Body of pancreas (tissue), 4 donors: ENCODE measurements around the gene G3BP2. TPM values are rescaled to one million over a fixed set of nuclear protein-coding genes. Genes with fewer than 3 reads are reported as not detected.

Source experiments
- ATAC-seq: fragments of 150-250 bp; one replicate; pipeline ENCODE4 v1.9.1; 2016
- DNase-seq, 4 donors: peaks; one replicate each; pipeline ENCODE4 v3.0.0-alpha.2; 2019
- H3K27ac ChIP-seq, 4 donors: fragments of 200-600 bp; sonication (generic); 1 replicate in 3 of 4; 2 replicates in 1 of 4; pipeline versions ENCODE4 v1.5.1 to v1.6.1; 2016 to 2019; ENCODE audit warnings: mild to moderate bottlenecking in 1 of 4, mixed read lengths in 1 of 4, moderate library complexity in 1 of 4
- H3K27me3 ChIP-seq, 2 donors: fragments of 200-600 bp; sonication (generic); one replicate each; pipeline ENCODE4 v1.6.0; 2016; ENCODE audit warnings: mild to moderate bottlenecking in 1 of 2
- H3K36me3 ChIP-seq, 2 donors: fragments of 200-600 bp; sonication (generic); replicated peaks in 1 of 2; 2 replicates each; pipeline ENCODE4 v1.5.1; 2016; ENCODE audit warnings: low read depth in 2 of 2; ENCODE audit not compliant: insufficient read depth in 1 of 2
- H3K4me1 ChIP-seq: fragments of 200-600 bp; sonication (generic); one replicate; pipeline ENCODE4 v1.6.0; 2016
- H3K4me3 ChIP-seq, 2 donors: fragments of 200-600 bp; sonication (generic); 1 replicate in 1 of 2; 2 replicates in 1 of 2; pipeline ENCODE4 v1.5.1; 2016 to 2019
- H3K9me3 ChIP-seq, 3 donors: fragments of 200-600 bp; sonication (generic); 1 replicate in 2 of 3; 2 replicates in 1 of 3; pipeline ENCODE4 v1.5.1; 2016
- POLR2A ChIP-seq, 3 donors: fragments of 450-650 bp; IDR thresholded peaks; one replicate each; pipeline ENCODE4 v1.6.1; 2016; ENCODE audit warnings: antibody characterized with exemption in 3 of 3, mild to moderate bottlenecking in 2 of 3
- WGBS, 2 donors: methylation state at CpG; one replicate each; pipeline ENCODE4 v1.1.5; 2017; 5-methylcytosine and 5-hydroxymethylcytosine counted together
- intact Hi-C: fragments of 100-400 bp; cut with DNase I; formaldehyde crosslinking; loops from one replicate; pipeline ENCODE4 v1.15.1; 2023
- total RNA-seq, 2 donors: library from RNA; depleted of rRNA; stranded (reverse); fragments of >200 nt; gene quantifications; one replicate each; pipeline ENCODE4 v1.1.0, GENCODE V29; 2016
- TF ChIP-seq, protein P1 (sequence below), 7 experiments: fragments of 450-650 bp in 4 of 7; fragments of 200-600 bp in 3 of 7; sonication (generic) in 3 of 7; IDR thresholded peaks; one replicate each; pipeline ENCODE4 v1.5.1; 2016 to 2019; ENCODE audit warnings: antibody characterized with exemption in 7 of 7

Gene G3BP2
- total RNA-seq, 2 donors from 2014 or later = 29.7 to 65.6 TPM

DNA sequence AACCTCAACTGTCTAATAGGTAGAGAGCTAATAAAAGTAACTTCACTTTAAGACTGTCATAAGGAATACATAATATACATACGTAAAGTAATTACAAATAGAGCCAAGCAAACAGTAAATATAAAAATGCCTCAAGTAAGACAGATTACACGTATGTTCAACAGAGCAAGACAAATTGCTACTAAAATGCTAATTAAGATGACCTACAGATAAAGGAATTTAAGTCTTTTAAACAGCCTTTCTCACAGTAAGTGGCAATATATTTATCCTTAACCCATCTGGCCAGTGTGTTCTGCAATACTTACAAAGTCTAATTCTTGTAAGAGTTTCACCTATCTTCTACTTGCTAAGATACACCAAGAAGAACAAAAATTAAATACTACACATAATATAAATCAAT is 12.7 kb downstream of the G3BP2 start:
- Histone ChIP-seq H3K36me3 (peaks cover 0 to 8% of the 10 kb centered on the region in 2 donors), H3K4me3 (no peak overlapping the region), H3K9me3 (no peaks in the 10 kb centered on the region), H3K4me1 (no peaks in the 10 kb centered on the region), H3K27me3 (no peaks in the 10 kb centered on the region), H3K27ac (no peak overlapping the region)
- ATAC-seq = no peak
- 61 to 66% methylated on average over 2 of the region's 2 CpGs for WGBS, 2 donors
- TF ChIP-seq, protein P1, sequence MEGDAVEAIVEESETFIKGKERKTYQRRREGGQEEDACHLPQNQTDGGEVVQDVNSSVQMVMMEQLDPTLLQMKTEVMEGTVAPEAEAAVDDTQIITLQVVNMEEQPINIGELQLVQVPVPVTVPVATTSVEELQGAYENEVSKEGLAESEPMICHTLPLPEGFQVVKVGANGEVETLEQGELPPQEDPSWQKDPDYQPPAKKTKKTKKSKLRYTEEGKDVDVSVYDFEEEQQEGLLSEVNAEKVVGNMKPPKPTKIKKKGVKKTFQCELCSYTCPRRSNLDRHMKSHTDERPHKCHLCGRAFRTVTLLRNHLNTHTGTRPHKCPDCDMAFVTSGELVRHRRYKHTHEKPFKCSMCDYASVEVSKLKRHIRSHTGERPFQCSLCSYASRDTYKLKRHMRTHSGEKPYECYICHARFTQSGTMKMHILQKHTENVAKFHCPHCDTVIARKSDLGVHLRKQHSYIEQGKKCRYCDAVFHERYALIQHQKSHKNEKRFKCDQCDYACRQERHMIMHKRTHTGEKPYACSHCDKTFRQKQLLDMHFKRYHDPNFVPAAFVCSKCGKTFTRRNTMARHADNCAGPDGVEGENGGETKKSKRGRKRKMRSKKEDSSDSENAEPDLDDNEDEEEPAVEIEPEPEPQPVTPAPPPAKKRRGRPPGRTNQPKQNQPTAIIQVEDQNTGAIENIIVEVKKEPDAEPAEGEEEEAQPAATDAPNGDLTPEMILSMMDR (IDR thresholded peaks at IDR 0.05) = no peak
- no peak for TF ChIP-seq POLR2A (IDR thresholded peaks at IDR 0.05)
- intact Hi-C loops = no loop called here
- no peak for DNase-seq

DNA sequence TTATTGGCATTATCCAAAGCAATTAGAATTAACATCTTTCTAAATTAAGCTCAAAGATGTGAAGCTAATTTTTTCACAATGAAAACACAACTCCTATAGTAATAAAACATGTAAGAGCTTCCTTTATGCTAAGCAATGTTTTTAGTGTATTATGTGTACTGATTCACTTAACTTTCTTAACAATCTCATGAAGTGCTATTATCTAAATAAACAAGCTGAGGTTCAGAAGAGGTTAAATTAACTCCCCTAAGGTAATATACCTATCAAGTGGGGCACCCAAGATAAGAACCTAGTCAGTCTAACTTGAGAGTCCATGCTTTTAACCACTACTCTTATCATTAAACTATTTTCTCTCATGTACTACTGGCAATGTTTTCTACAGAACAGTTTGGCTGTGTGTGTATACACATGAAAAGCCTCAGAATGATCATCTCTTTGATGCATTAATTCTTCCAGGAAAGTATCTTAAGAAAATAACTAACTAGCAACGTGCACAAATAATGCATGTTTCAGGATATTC is 13.6 kb downstream of the G3BP2 start:
- H3K27ac ChIP-seq = no peak overlapping the region
- no peak for DNase-seq
- no peak overlapping the region for H3K4me3 ChIP-seq
- H3K4me1 ChIP-seq = no peaks in the 10 kb centered on the region
- H3K9me3 ChIP-seq = no peaks in the 10 kb centered on the region
- intact Hi-C loops = no loop called here
- WGBS, 2 donors = 74 to 93% methylated on average over 1 of the region's 1 CpG
- peaks cover 2 to 11% of the 10 kb centered on the region in 2 donors for H3K36me3 ChIP-seq
- H3K27me3 ChIP-seq = no peaks in the 10 kb centered on the region
- no peak for ATAC-seq
- TF ChIP-seq, protein P1 (IDR thresholded peaks at IDR 0.05) = no peak
- no peak for TF ChIP-seq POLR2A (IDR thresholded peaks at IDR 0.05)

DNA sequence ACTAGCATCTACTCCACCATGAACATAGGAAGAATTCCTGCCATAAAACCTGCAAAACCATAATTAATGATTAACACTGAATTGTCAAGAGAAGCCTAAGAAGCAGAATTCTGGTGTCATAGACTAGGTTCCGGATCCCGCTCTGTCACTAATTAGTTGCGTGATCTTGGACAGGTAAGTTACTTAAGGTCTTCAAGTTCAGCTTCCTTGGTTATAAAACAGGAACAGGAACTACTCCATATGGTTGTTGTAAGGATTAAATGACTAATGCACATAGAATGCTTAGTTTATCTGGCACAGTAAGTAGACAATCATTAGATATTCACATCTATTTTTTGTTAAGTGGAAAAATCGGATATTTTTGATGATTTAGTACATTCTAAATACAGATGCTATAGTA is 14.3 kb downstream of the G3BP2 start:
- no peaks in the 10 kb centered on the region for H3K9me3 ChIP-seq
- H3K4me1 ChIP-seq = no peaks in the 10 kb centered on the region
- H3K27me3 ChIP-seq = no peaks in the 10 kb centered on the region
- DNase-seq (no peak), ATAC-seq (no peak)
- no peak overlapping the region for H3K4me3 ChIP-seq
- TF ChIP-seq POLR2A (IDR thresholded peaks at IDR 0.05) = no peak
- TF ChIP-seq, protein P1 (IDR thresholded peaks at IDR 0.05) = no peak
- H3K36me3 ChIP-seq = peaks cover 3 to 11% of the 10 kb centered on the region in 2 donors
- WGBS, 2 donors = 68 to 87% methylated on average over 4 of the region's 4 CpGs
- intact Hi-C loops = no loop called here
- no peak overlapping the region for H3K27ac ChIP-seq

DNA sequence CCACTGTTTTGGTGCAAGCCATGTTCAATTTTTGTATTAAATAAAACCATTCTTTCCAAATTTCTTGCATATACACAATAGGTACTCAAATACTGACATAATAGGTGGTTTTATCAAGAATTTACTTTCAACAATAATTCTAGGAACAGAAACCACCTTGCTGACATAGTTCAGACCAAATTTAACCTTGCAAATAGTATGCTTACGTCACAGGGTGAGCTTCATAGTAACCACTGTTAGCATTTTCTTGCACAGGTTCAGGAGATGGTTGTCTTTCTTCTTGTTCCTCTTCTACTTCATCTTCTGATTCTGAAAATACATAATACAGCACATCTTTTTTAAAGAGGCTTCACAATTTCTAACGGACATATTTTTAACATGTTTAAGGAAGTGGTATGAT is 17.6 kb downstream of the G3BP2 start:
- no peak for TF ChIP-seq POLR2A (IDR thresholded peaks at IDR 0.05)
- TF ChIP-seq, protein P1 (IDR thresholded peaks at IDR 0.05) = no peak
- H3K27ac ChIP-seq = no peak overlapping the region
- H3K36me3 ChIP-seq = peaks cover 3 to 14% of the 10 kb centered on the region in 2 donors
- DNase-seq (no peak), ATAC-seq (no peak)
- H3K4me3 ChIP-seq = no peak overlapping the region
- no peaks in the 10 kb centered on the region for H3K27me3 ChIP-seq
- H3K4me1 ChIP-seq = no peaks in the 10 kb centered on the region
- 76 to 81% methylated on average over 2 of the region's 2 CpGs for WGBS, 2 donors
- no peaks in the 10 kb centered on the region for H3K9me3 ChIP-seq
- intact Hi-C loops = no loop called here

DNA sequence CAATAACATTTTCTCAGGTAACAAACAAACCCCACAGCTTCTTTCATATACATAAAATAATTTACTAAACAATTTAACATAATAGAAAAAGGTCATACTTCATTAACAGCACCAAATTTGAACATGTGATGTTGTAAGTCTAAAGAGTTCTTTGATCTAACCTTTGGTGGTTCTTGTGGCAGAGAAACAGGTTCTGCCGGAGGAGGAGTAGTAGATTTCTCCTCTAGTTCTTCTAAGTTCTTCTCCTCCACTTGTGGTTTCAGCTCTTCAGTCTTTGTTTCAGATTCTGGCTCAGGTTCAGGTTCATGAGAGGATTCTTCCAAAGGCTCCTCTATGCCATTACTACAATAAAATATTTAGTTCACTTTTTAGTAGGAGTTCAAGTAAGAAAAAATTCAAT is 18.3 kb downstream of the G3BP2 start:
- no peak for ATAC-seq
- no peaks in the 10 kb centered on the region for H3K27me3 ChIP-seq
- WGBS, 2 donors = 84 to 96% methylated on average over 1 of the region's 1 CpG
- no peaks in the 10 kb centered on the region for H3K4me1 ChIP-seq
- TF ChIP-seq, protein P1 (IDR thresholded peaks at IDR 0.05) = no peak
- no peak for TF ChIP-seq POLR2A (IDR thresholded peaks at IDR 0.05)
- no peaks in the 10 kb centered on the region for H3K9me3 ChIP-seq
- no peak overlapping the region for H3K4me3 ChIP-seq
- no peak overlapping the region for H3K27ac ChIP-seq
- no peak for DNase-seq
- intact Hi-C loops = no loop called here
- peaks cover 3 to 15% of the 10 kb centered on the region in 2 donors for H3K36me3 ChIP-seq
